ENCODE measurements around the gene SBNO2. TPM values are rescaled to one million over a fixed set of nuclear protein-coding genes. Genes with fewer than 3 reads are reported as not detected.
A peak's percentile ranks its signal among the peaks of the same experiment; 100 is the strongest.

The SBNO2 gene
- polyA plus RNA-seq, 3 donors: 0.71 to 75.0 (median 2.6) TPM

GRCh38 chr19:1214299-1214861 lies 40.3 kb upstream of the SBNO2 start:
- Mint-ChIP-seq H3K4me1 (peaks cover 32% of the 10 kb centered on the region), H3K9me3 (no peaks in the 10 kb centered on the region), H3K27me3 (ENCODE audit: low read depth in 3 of 3) (peaks cover 0 to 3% (median 0%) of the 10 kb centered on the region in 3 donors), H3K4me3 (peak overlapping the region; percentile 67 to 76), H3K36me3 (peaks cover 22 to 61% of the 10 kb centered on the region in 2 donors), H3K27ac (peak overlapping the region; percentile 87 to 99 (median 96))
- H3K27me3 ChIP-seq (ENCODE audit: control insufficient read depth in 2 of 2, insufficient read depth in 2 of 2, low read length in 2 of 2): no peaks in the 10 kb centered on the region
- peaks cover 89% of the 10 kb centered on the region for H3K79me2 ChIP-seq (ENCODE audit: insufficient read depth, low read length)
- TF ChIP-seq CTCF (IDR thresholded peaks at IDR 0.05): no peak
- peaks cover 89% of the 10 kb centered on the region for H4K20me1 ChIP-seq (ENCODE audit: insufficient read depth, low read length)
- H3K9ac ChIP-seq (ENCODE audit: insufficient read depth, low read length, poor library complexity, severe bottlenecking): no peak overlapping the region
- DNase-seq: no peak
- H3K4me2 ChIP-seq (replicated peaks; ENCODE audit: extremely low read depth, low read length, poor library complexity, severe bottlenecking): peak overlapping the region; percentile 52
- 42% methylated on average over 17 of the region's 21 CpGs for WGBS (ENCODE audit: insufficient coverage)
- intact Hi-C loops (cut with micrococcal nuclease): no loop called here
- H3K27ac ChIP-seq (ENCODE audit: low read depth in 1 of 2, low read length in 2 of 2): peak overlapping the region; percentile 89 to 95
- H3K4me3 ChIP-seq (replicated peaks in 1 of 3; ENCODE audit: low read depth in 2 of 3, low read length in 3 of 3): peak overlapping the region in 1 of 3 experiments; percentile 50
- no peak overlapping the region for H2AFZ ChIP-seq (ENCODE audit: insufficient read depth, low read depth, low read length, poor library complexity, severe bottlenecking)
- no peaks in the 10 kb centered on the region for H3K9me3 ChIP-seq (replicated peaks in 1 of 2; ENCODE audit: control insufficient read depth in 1 of 2, insufficient read depth in 1 of 2, low read length in 2 of 2)
- peaks cover 38 to 40% of the 10 kb centered on the region in 2 donors for H3K4me1 ChIP-seq (ENCODE audit: control insufficient read depth in 1 of 2, insufficient read depth in 2 of 2, low read length in 2 of 2)
- peaks cover 4 to 24% of the 10 kb centered on the region in 2 donors for H3K36me3 ChIP-seq (replicated peaks in 1 of 2; ENCODE audit: control insufficient read depth in 1 of 2, insufficient read depth in 2 of 2, low read length in 2 of 2)

GRCh38 chr19:1213391-1214286 lies 39.6 kb upstream of the SBNO2 start:
- Mint-ChIP-seq H3K27ac (peak overlapping the region; percentile 87 to 99 (median 96)), H3K27me3 (ENCODE audit: low read depth in 3 of 3) (peaks cover 0 to 3% (median 0%) of the 10 kb centered on the region in 3 donors), H3K9me3 (no peaks in the 10 kb centered on the region), H3K4me1 (peaks cover 37% of the 10 kb centered on the region), H3K4me3 (peak overlapping the region; percentile 67 to 76), H3K36me3 (peaks cover 24 to 66% of the 10 kb centered on the region in 2 donors)
- Histone ChIP-seq H3K9ac (ENCODE audit: insufficient read depth, low read length, poor library complexity, severe bottlenecking) (peak overlapping the region; percentile 55), H3K36me3 (replicated peaks in 1 of 2; ENCODE audit: control insufficient read depth in 1 of 2, insufficient read depth in 2 of 2, low read length in 2 of 2) (peaks cover 4 to 24% of the 10 kb centered on the region in 2 donors), H3K9me3 (replicated peaks in 1 of 2; ENCODE audit: control insufficient read depth in 1 of 2, insufficient read depth in 1 of 2, low read length in 2 of 2) (no peaks in the 10 kb centered on the region), H4K20me1 (ENCODE audit: insufficient read depth, low read length) (peaks cover 90% of the 10 kb centered on the region), H3K4me1 (ENCODE audit: control insufficient read depth in 1 of 2, insufficient read depth in 2 of 2, low read length in 2 of 2) (peaks cover 44 to 47% of the 10 kb centered on the region in 2 donors), H3K79me2 (ENCODE audit: insufficient read depth, low read length) (peaks cover 91% of the 10 kb centered on the region), H3K27ac (ENCODE audit: low read depth in 1 of 2, low read length in 2 of 2) (peak overlapping the region; percentile 89 to 95), H3K4me2 (replicated peaks; ENCODE audit: extremely low read depth, low read length, poor library complexity, severe bottlenecking) (peak overlapping the region; percentile 55), H3K4me3 (replicated peaks in 1 of 3; ENCODE audit: low read depth in 2 of 3, low read length in 3 of 3) (peak overlapping the region in 1 of 3 experiments; percentile 50), H2AFZ (ENCODE audit: insufficient read depth, low read depth, low read length, poor library complexity, severe bottlenecking) (peak overlapping the region; percentile 54), H3K27me3 (ENCODE audit: control insufficient read depth in 2 of 2, insufficient read depth in 2 of 2, low read length in 2 of 2) (no peaks in the 10 kb centered on the region)
- intact Hi-C loops (cut with micrococcal nuclease): no loop called here
- peak; percentile 92 to 97 (median 94) for DNase-seq
- no peak for TF ChIP-seq CTCF (IDR thresholded peaks at IDR 0.05)
- WGBS (ENCODE audit: insufficient coverage): 46% methylated on average over 37 of the region's 39 CpGs
